GM23338 (cell line): ENCODE data around the gene S100A12. TPM values are rescaled to one million over a fixed set of nuclear protein-coding genes. Genes with fewer than 3 reads are reported as not detected.

Experiments used
- ATAC-seq: fragments of 200-7000 bp; cut with Tn5 transposase; 3 replicates; pipeline ENCODE4 v1.9.1; 2020
- DNase-seq: peaks from one replicate; pipeline ENCODE4 v3.0.0-alpha.2; 2015; ENCODE audit warnings: low spot score
- H2AFZ ChIP-seq: fragments of 200-600 bp; sonication (generic); 2 replicates; pipeline ENCODE4 v1.8.0; 2016; ENCODE audit warnings: antibody characterized with exemption, mild to moderate bottlenecking, moderate library complexity
- H3F3A ChIP-seq: fragments of 200-600 bp; sonication (generic); replicated peaks from 2 replicates; pipeline ENCODE4 v1.8.0; 2017; ENCODE audit warnings: antibody characterized with exemption, mixed run types, low read depth
- H3K27ac ChIP-seq: fragments of 200-600 bp; sonication (generic); 2 replicates; pipeline ENCODE4 v1.6.1; 2016; ENCODE audit warnings: low read depth
- H3K27me3 ChIP-seq: fragments of 200-600 bp; sonication (generic); 2 replicates; pipeline ENCODE4 v1.8.0; 2016; ENCODE audit warnings: mild to moderate bottlenecking, mixed run types, moderate library complexity; ENCODE audit not compliant: insufficient read depth
- H3K36me3 ChIP-seq: fragments of 200-600 bp; sonication (generic); 2 replicates; pipeline ENCODE4 v1.8.0; 2016; ENCODE audit warnings: mild to moderate bottlenecking; ENCODE audit not compliant: insufficient read depth
- H3K4me1 ChIP-seq: fragments of 200-600 bp; sonication (generic); 2 replicates; pipeline ENCODE4 v1.8.0; 2016; ENCODE audit warnings: mild to moderate bottlenecking, moderate library complexity; ENCODE audit not compliant: insufficient read depth
- H3K4me2 ChIP-seq: fragments of 200-600 bp; sonication (generic); 2 replicates; pipeline ENCODE4 v1.7.1; 2017; ENCODE audit warnings: mixed run types
- H3K4me3 ChIP-seq: fragments of 200-600 bp; sonication (generic); 2 replicates; pipeline ENCODE4 v1.6.1; 2016; ENCODE audit warnings: mixed run types
- H3K79me2 ChIP-seq: fragments of 200-600 bp; sonication (generic); replicated peaks from 2 replicates; pipeline ENCODE4 v1.8.0; 2017; ENCODE audit warnings: mild to moderate bottlenecking; ENCODE audit not compliant: insufficient read depth
- H3K9me2 ChIP-seq: fragments of 200-600 bp; sonication (generic); 2 replicates; pipeline ENCODE4 v1.8.0; 2017; ENCODE audit not compliant: insufficient read depth
- H4K20me1 ChIP-seq: fragments of 200-600 bp; sonication (generic); replicated peaks from 2 replicates; pipeline ENCODE4 v1.8.0; 2017; ENCODE audit warnings: mild to moderate bottlenecking; ENCODE audit not compliant: insufficient read depth
- H3K27ac Mint-ChIP-seq: 2 replicates; pipeline ENCODE4 v1.8.0; 2020; ENCODE audit warnings: inconsistent platforms, mild to moderate bottlenecking, moderate library complexity, mixed read lengths
- H3K27me3 Mint-ChIP-seq: 3 replicates; pipeline ENCODE4 v1.8.0; 2022; ENCODE audit warnings: low read depth, mild to moderate bottlenecking, moderate library complexity, mixed read lengths, inconsistent platforms; ENCODE audit not compliant: insufficient read depth, poor library complexity
- H3K36me3 Mint-ChIP-seq: 3 replicates; pipeline ENCODE4 v1.8.0; 2021; ENCODE audit warnings: low read depth, mild to moderate bottlenecking, inconsistent platforms, moderate library complexity, mixed read lengths
- H3K4me1 Mint-ChIP-seq: 3 replicates; pipeline ENCODE4 v1.8.0; 2020; ENCODE audit warnings: mild to moderate bottlenecking, inconsistent platforms, mixed read lengths
- H3K4me3 Mint-ChIP-seq: 3 replicates; pipeline ENCODE4 v1.8.0; 2021; ENCODE audit warnings: moderate library complexity, mild to moderate bottlenecking, inconsistent platforms, mixed read lengths
- H3K9me3 Mint-ChIP-seq: 3 replicates; pipeline ENCODE4 v1.8.0; 2020; ENCODE audit warnings: moderate library complexity, mild to moderate bottlenecking, inconsistent platforms, mixed read lengths
- CREB1 ChIP-seq: fragments of 250-450 bp; sonication (Bioruptor Pico); IDR thresholded peaks from 2 replicates; pipeline ENCODE4 v1.5.0; 2020; ENCODE audit warnings: low read depth, mild to moderate bottlenecking, moderate library complexity
- NANOG ChIP-seq: IDR thresholded peaks from 2 replicates; pipeline ENCODE4 v1.6.1; 2016; ENCODE audit warnings: antibody characterized with exemption, borderline replicate concordance
- ZNF114 ChIP-seq: fragments of 250-450 bp; sonication (Bioruptor Pico); IDR thresholded peaks from 2 replicates; pipeline ENCODE4 v1.5.0; 2020; ENCODE audit warnings: mild to moderate bottlenecking, moderate library complexity
- ZNF331 ChIP-seq: fragments of 250-450 bp; sonication (Bioruptor Pico); IDR thresholded peaks from 2 replicates; pipeline ENCODE4 v1.5.0; 2020; ENCODE audit warnings: low read depth, mild to moderate bottlenecking, moderate library complexity
- ZNF462 ChIP-seq: fragments of 250-450 bp; sonication (Bioruptor Pico); IDR thresholded peaks from 2 replicates; pipeline ENCODE4 v1.5.0; 2020; ENCODE audit warnings: mild to moderate bottlenecking, moderate library complexity
- polyA plus RNA-seq: library from polyadenylated mRNA; unstranded; fragments of >200 nt; fragmentation: Nextera tagmentation; extraction: Ambion mirVana; gene quantifications from 2 replicates; pipeline ENCODE4 v1.2.1, GENCODE V29; 2016
- total RNA-seq: library from RNA; depleted of rRNA; stranded (reverse); fragments of >200 nt; shearing (Covaris generic); gene quantifications from 2 replicates; pipeline ENCODE4 v1.2.3, GENCODE V29; 2014

S100A12 gene
- total and polyA plus RNA-seq, 2 experiments from 2014 or later = not detected

- Histone ChIP-seq H3K9me2 (0 out of 2 replicates have a peak, but pooled peaks cover 3% of the 10 kb centered on the region), H3K36me3 (no peaks in the 10 kb centered on the region), H3K27ac (no peak overlapping the region), H3K4me2 (no peak overlapping the region), H3F3A (no peaks in the 10 kb centered on the region), H3K27me3 (peaks cover 9% of the 10 kb centered on the region; the same call in 1 of the 2 replicates), H3K4me1 (no peaks in the 10 kb centered on the region), H4K20me1 (no peaks in the 10 kb centered on the region), H3K79me2 (no peaks in the 10 kb centered on the region), H2AFZ (no peak overlapping the region), H3K4me3 (no peak overlapping the region)
- Mint-ChIP-seq H3K36me3 (peaks cover 2% of the 10 kb centered on the region), H3K9me3 (peaks cover 7% of the 10 kb centered on the region), H3K27me3 (peaks cover 21% of the 10 kb centered on the region), H3K4me3 (no peak overlapping the region), H3K27ac (no peak overlapping the region), H3K4me1 (peaks cover 13% of the 10 kb centered on the region)
- no peak for TF ChIP-seq ZNF331 (CRISPR knock-in tag)
- no peak for TF ChIP-seq ZNF114 (CRISPR knock-in tag)
- no peak for TF ChIP-seq CREB1 (CRISPR knock-in tag)
- TF ChIP-seq NANOG = no peak
- TF ChIP-seq ZNF462 (CRISPR knock-in tag) = 0 out of 2 replicates have a peak, but pooled peaks have one; percentile 27
- peak; percentile 49 for ATAC-seq
- DNase-seq = peak; percentile 44
Measured at GRCh38 chr1:153404086-153404635, 28.7 kb upstream of the S100A12 start.
